Mesodermal cell (in vitro differentiated cells): ENCODE measurements around the gene CYTH2.
A peak's percentile ranks its signal among the peaks of the same experiment; 100 is the strongest.

Experiments
- H3K27ac ChIP-seq: 2 replicates; pipeline ENCODE4 v1.7.0; 2013; ENCODE audit warnings: mild to moderate bottlenecking, low read depth, low read length, moderate library complexity; ENCODE audit not compliant: severe bottlenecking
- H3K36me3 ChIP-seq: 2 replicates; pipeline ENCODE4 v1.7.1; 2013; ENCODE audit warnings: mild to moderate bottlenecking, low read length, moderate library complexity; ENCODE audit not compliant: control insufficient read depth, insufficient read depth
- H3K4me1 ChIP-seq: one replicate; pipeline ENCODE4 v1.7.1; 2013; ENCODE audit warnings: mild to moderate bottlenecking, low read length; ENCODE audit not compliant: insufficient read depth, control insufficient read depth, poor library complexity, severe bottlenecking
- H3K4me3 ChIP-seq: 2 replicates; pipeline ENCODE4 v1.7.0; 2013; ENCODE audit warnings: low read length, control low read depth, mild to moderate bottlenecking; ENCODE audit not compliant: insufficient read depth, poor library complexity, severe bottlenecking; ENCODE audit errors: extremely low read depth
- H3K9me3 ChIP-seq: 2 replicates; pipeline ENCODE4 v1.7.1; 2013; ENCODE audit warnings: mild to moderate bottlenecking, low read length, moderate library complexity; ENCODE audit not compliant: control insufficient read depth
- WGBS, 2 experiments: methylation state at CpG; one replicate each; pipeline ENCODE4 v1.1.5; 2013; ENCODE audit warnings: missing lambda C conversion rate in 2 of 2; ENCODE audit not compliant: insufficient coverage in 2 of 2; 5-methylcytosine and 5-hydroxymethylcytosine counted together

Gene CYTH2

GRCh38 chr19:48469934-48470680 is 938 bp downstream of the CYTH2 start:
- WGBS, 2 experiments, result 67 to 72% methylated on average over 16 to 18 of the region's 20 CpGs

DNA sequence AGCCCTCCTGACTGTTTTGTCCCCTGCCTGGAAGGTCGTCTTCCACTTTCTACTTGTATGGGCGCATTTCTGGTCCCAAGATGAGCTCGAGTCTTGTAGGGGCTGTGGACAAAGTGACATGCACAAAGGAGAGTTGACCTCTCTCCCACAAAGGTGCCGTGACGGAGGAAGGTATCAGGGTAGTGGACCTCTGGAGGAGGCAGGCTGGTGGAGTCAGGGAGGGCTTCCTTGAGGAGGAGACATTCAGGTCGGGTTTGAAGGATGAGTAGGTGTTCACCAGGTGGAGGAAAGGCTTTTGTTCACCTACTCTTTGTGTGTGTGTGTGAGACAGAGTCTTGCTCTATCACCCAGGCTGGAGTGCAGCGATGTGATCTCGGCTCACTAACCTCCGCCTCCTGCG is 1.7 kb downstream of the CYTH2 start:
- H3K36me3 ChIP-seq, result peaks cover 60% of the 10 kb centered on the region
- peak overlapping the region; percentile 82 for H3K4me3 ChIP-seq
- 98% methylated on average over 6 to 9 of the region's 10 CpGs for WGBS, 2 experiments

More at GRCh38 chr19:48469934-48470680, 938 bp downstream of the CYTH2 start:
- H3K27ac ChIP-seq, result peak overlapping the region; percentile 99
- H3K9me3 ChIP-seq, result no peaks in the 10 kb centered on the region
- peak overlapping the region; percentile 82 for H3K4me3 ChIP-seq
- peaks cover 53% of the 10 kb centered on the region for H3K36me3 ChIP-seq
- H3K4me1 ChIP-seq, result peaks cover 7% of the 10 kb centered on the region

DNA sequence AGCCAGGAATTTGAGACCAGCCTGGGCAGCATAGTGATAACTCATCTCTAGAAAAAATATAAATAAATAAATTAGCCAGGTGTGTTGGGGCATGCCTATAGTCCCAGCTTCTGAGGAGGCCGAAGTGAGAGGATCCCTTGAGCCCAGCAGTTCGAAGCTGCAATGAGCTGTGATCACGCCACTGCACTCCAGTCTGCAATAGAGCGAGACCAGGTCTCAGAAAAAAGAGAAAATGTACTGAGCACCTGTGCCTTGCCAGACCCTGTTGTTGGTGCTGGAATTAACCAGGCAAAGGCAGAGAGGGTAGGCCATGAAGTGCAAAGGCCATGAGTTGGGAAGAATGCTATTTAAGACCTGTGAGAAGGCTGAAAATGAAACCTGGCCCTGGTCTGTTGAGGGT is 2.7 kb downstream of the CYTH2 start:
- no peak overlapping the region for H3K27ac ChIP-seq
- H3K4me3 ChIP-seq, result no peak overlapping the region
- WGBS, 2 experiments, result 89 to 96% methylated on average over 4 of the region's 4 CpGs
- peaks cover 69% of the 10 kb centered on the region for H3K36me3 ChIP-seq
- H3K9me3 ChIP-seq, result no peaks in the 10 kb centered on the region
- peaks cover 7% of the 10 kb centered on the region for H3K4me1 ChIP-seq

More for the DNA sequence above, 1.7 kb downstream of the CYTH2 start:
- no peak overlapping the region for H3K27ac ChIP-seq
- H3K4me1 ChIP-seq, result peaks cover 7% of the 10 kb centered on the region
- H3K9me3 ChIP-seq, result no peaks in the 10 kb centered on the region

GRCh38 chr19:48473161-48473966 is 4.2 kb downstream of the CYTH2 start:
- WGBS, 2 experiments, result 97 to 98% methylated on average over 12 of the region's 14 CpGs
- no peak overlapping the region for H3K27ac ChIP-seq
- no peak overlapping the region for H3K4me3 ChIP-seq
- H3K9me3 ChIP-seq, result no peaks in the 10 kb centered on the region
- peaks cover 83% of the 10 kb centered on the region for H3K36me3 ChIP-seq
- peaks cover 7% of the 10 kb centered on the region for H3K4me1 ChIP-seq

- WGBS, 2 experiments, result 96 to 97% methylated on average over 16 of the region's 16 CpGs
- H3K9me3 ChIP-seq, result no peaks in the 10 kb centered on the region
- H3K36me3 ChIP-seq, result peaks cover 90% of the 10 kb centered on the region
- no peak overlapping the region for H3K4me3 ChIP-seq
- H3K4me1 ChIP-seq, result peaks cover 7% of the 10 kb centered on the region
- no peak overlapping the region for H3K27ac ChIP-seq
Measured at GRCh38 chr19:48474084-48474592, 5.0 kb downstream of the CYTH2 start.

- Histone ChIP-seq H3K27ac (no peak overlapping the region), H3K4me1 (peaks cover 3% of the 10 kb centered on the region), H3K4me3 (no peak overlapping the region), H3K9me3 (no peaks in the 10 kb centered on the region), H3K36me3 (peaks cover 97% of the 10 kb centered on the region)
- WGBS, 2 experiments, result 94% methylated on average over 15 to 17 of the region's 17 CpGs
Measured at GRCh38 chr19:48475369-48476068, 6.3 kb downstream of the CYTH2 start.

DNA sequence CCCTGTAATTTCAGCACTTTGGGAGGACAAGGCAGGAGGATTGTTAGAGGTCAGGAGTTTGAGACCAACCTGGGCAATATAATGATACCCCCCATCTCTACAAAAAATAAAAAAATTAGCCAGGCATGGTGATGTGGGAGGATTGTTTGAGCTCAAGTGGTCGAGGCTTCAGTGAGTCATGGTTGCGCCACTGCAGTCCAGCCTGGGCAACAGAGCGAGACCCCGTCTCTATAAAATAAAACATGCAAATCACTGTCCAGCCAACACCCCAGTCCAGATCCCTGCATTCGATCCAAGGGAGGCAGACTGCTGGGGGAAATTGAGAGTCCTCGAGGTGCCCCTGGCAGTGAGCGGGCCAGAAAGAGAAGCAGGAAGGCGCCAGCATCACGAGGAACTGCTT is 7.0 kb downstream of the CYTH2 start:
- Histone ChIP-seq H3K27ac (no peak overlapping the region), H3K36me3 (peaks cover 97% of the 10 kb centered on the region), H3K9me3 (no peaks in the 10 kb centered on the region), H3K4me3 (no peak overlapping the region), H3K4me1 (no peaks in the 10 kb centered on the region)
- WGBS, 2 experiments, result 95 to 100% methylated on average over 5 to 8 of the region's 9 CpGs

- H3K36me3 ChIP-seq, result peaks cover 96% of the 10 kb centered on the region
- no peak overlapping the region for H3K4me3 ChIP-seq
- H3K9me3 ChIP-seq, result no peaks in the 10 kb centered on the region
- 91 to 95% methylated on average over 6 to 10 of the region's 10 CpGs for WGBS, 2 experiments
- no peaks in the 10 kb centered on the region for H3K4me1 ChIP-seq
- no peak overlapping the region for H3K27ac ChIP-seq
Measured at GRCh38 chr19:48477067-48477685, 8.0 kb downstream of the CYTH2 start.

- Histone ChIP-seq H3K4me1 (no peaks in the 10 kb centered on the region), H3K9me3 (no peaks in the 10 kb centered on the region), H3K4me3 (no peak overlapping the region), H3K27ac (no peak overlapping the region), H3K36me3 (peaks cover 95% of the 10 kb centered on the region)
- WGBS, 2 experiments, result 94 to 95% methylated on average over 14 to 15 of the region's 22 CpGs
Measured at GRCh38 chr19:48477698-48478338, 8.6 kb downstream of the CYTH2 start.
